HuH-7.5 (cell line): Measurements from ENCODE around the gene EVX2.
A peak's percentile ranks its signal among the peaks of the same experiment; 100 is the strongest.

Experiments
- DNase-seq: peaks from one replicate; pipeline ENCODE4 v3.0.0; 2011; ENCODE audit warnings: low spot score

EVX2 gene

DNA sequence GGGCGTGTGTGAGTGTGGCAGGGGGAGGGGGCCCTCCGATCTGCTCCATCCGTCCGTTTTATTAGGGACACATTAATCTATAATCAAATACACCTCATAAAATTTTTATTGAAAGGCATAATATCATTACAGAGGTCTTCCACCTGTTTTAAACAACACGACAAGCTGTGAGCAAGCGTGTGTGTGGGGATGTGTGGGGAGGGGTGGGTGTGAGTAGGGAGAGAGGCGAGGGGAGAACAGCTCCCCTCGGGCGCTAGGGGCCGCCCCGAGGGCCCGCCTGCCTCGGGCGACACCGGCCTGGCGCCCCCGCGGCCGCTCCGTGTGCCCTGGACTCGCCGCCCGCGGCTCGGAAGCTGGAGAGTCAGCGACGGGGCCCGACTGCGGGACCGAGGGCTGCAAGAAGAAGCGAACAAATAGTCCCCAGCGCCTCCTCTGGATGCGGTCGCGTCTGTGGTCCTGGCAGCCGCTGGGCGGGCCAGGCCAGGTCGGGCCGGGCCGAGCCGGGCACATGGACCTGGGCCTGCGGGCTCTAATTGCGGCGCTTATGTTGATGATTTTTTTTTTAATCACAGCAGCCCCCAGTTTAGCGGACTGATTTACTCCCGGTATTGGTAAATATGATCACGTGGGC is 38.4 kb upstream of the EVX2 start:
- DNase-seq = no peak

DNA sequence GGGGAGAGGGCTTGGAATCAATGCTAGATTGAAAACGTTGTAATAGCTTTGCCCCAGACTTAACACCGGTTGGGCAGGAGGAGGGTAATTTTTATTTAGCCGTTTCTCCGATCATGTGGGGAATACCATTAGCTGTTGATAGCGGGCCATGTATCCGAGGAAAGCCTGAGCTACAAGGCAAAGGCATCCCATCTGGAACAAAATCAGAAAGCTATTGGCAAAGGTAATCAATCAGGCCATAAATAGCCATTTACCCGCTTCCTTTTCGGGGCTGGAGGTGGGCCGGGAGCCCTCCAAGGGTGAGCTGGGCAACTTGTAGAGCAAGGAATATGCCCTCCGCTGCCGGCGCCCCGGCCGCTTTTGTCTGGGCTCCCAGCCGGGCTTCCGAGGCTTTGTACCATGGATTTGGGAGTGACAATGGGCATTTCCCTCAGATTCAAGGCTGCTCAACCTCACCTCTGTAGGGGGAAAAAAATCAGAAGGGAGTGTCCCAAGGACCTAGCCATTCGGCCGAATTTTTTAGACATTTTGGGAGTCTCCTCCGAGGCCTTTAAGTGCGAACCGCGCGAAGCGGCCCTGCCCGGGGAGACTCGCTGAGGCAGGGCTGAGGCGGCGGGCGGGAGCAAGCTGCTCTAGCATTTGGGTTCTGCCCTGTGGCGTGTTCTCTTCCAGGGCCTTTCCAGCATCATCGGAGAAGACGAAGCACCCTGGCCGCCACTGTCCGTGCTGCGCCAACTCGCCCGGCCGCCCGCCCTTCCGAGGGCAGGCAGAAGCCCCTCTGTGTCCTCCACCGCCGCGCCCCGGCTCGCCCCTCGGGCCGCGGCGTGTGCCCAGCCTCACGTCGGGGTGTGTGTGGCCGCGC is 37.7 kb upstream of the EVX2 start:
- DNase-seq = no peak

DNA sequence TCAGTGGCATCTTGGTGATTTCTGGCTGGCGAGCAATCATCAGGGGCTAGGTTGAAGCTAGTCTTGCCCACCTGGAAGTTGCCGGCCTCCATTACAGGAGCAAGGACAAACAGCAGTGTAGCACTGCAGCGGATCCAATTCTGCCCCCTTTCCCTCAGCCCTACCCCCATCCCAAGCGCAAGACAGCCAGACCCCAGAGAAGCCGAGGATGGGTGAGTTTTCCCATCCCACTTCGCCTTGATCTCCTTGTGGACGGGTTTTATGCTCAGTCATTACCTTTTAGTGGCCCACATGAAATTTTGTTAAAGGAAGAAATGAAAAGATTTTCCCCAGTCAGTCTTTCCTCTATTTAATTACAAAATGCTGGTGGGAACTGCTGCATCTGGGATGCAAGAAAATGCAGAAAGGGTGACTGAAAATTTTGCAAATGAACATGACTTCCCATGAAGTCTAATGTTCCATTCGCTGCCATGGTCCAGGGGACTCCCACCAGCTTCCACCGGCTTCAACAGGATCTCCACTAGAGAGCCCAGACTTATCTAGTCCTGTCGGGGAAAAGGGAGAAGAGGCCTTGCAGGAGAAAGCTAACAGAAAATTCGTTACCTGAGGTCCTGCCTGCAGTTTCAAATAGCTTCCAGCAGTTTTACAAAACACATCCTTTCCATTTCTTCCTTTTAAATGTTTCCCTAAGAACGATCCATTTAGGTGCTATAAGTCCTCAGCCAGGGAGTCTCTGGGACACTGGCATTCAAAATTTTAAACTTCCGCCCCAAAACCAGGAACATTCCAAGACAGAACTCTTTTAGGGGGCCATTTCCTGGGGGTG is 36.8 kb upstream of the EVX2 start:
- no peak for DNase-seq

DNA sequence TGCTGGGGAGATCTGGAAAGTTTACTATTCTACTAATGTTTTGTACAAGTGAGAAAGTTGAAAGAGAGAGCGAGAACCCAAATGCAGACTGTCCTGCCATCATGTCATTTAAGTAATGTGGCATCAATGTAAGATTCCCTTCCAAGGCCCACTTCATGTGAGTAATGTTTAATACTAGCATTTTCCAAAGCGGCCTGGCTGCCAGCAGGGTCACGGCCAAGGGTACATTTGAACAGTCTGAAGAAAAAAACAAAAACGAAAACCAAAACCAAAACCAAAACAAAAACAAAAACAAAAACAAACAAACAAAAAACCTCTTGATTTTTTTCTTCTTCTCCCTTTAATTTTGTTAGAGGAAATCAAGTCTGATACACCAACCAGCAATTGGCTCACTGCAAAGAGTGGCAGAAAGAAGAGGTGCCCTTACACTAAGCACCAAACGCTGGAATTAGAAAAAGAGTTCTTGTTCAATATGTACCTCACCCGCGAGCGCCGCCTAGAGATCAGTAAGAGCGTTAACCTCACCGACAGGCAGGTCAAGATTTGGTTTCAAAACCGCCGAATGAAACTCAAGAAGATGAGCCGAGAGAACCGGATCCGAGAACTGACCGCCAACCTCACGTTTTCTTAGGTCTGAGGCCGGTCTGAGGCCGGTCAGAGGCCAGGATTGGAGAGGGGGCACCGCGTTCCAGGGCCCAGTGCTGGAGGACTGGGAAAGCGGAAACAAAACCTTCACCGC is 35.0 kb upstream of the EVX2 start:
- peak; percentile 80 for DNase-seq

DNA sequence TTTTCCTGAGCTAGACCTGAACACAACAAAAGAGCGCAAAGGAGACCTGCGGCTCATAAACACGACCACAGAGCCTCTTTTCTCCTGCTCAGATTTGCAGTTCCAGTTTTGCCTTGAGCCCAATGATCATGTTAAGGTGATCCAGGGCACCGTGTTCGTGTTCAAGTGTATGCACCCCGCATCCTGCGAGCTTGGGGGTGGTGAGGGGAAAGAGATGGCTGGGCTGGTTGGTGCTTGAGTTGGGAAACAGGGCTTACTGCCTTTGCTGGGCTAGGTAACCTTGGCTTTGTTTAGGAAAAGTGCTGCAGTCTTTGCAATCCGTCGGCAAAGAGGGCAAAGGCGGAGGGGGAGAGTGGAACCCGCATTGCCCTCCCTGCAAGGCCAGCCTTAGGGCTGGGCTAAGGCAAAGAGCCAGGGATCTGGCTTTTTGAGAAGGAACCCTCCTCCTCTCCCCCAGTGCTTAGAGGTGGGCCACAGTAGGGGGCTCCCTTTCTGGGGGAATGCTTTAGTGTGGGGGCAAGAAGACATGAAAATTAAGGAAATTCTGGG is 34.1 kb upstream of the EVX2 start:
- DNase-seq = no peak

DNA sequence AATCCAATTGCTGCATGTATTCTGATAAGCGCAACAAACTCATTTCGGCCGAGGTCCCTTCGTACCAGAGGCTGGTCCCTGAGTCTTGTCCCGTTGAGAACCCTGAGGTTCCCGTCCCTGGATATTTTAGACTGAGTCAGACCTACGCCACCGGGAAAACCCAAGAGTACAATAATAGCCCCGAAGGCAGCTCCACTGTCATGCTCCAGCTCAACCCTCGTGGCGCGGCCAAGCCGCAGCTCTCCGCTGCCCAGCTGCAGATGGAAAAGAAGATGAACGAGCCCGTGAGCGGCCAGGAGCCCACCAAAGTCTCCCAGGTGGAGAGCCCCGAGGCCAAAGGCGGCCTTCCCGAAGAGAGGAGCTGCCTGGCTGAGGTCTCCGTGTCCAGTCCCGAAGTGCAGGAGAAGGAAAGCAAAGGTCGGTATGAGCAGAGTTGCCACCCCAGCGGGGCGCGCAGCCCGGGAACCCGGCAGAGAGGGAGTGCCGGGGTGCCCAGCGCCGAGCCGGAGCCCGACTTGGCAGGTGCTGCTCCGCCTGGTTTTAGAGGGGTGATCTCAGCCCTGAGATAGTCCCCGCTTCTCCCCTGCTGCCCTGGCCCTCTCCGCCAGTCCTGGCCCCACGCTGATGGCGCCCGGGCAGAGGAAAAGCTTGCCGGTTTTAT is 33.5 kb upstream of the EVX2 start:
- DNase-seq = no peak

DNA sequence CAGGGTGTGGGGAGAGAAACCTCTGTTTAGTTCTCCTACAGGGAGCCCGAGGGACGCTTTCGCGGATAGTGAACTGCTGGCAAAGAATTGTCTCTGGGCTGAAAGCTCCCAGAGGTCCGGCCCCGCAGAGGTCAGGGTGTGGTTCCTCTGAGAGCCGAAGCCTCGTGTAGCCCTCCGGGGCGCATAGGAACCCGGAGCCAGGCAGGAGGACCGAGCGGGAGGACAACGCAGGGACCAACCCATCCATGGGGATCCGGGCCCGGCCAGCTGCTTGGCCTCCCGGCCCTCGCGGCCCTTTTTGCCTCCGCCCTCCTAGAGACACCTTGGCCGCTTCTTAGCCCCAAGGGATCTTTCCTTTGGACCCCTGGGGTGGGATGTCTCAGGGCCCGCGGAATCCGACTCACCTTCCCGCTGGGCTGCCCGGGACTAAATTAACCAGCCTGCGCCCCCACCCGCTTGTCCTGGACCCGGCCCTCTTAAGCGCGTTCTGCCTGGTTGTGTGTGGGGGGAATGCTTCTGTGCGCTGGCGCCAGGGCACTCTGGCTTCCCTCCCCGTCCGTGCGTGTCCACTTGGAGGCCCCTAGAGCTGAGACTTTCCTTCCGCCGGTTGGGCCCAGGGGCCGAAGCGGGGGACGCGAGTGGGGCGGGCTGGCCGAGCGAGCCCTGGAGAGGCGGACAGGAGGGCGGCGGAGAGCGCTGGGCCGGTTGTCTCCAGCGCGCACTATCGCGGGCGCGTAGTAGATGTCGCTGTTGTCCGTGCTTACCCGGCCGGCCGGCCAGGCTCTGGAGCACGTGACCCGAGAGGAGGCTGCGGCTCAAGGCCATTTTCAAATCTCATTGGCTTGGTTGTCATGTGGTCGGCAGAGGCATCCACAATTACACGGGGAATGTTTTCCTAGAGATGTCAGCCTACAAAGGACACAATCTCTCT is 32.4 kb upstream of the EVX2 start, which contains the start of gene HOXD10:
TSS of gene HOXD10 (plus strand) at position 896 of the 931 bp plus-strand sequence. CDS start 56 bp downstream, outside the sequence.
- peak; percentile 94 for DNase-seq

DNA sequence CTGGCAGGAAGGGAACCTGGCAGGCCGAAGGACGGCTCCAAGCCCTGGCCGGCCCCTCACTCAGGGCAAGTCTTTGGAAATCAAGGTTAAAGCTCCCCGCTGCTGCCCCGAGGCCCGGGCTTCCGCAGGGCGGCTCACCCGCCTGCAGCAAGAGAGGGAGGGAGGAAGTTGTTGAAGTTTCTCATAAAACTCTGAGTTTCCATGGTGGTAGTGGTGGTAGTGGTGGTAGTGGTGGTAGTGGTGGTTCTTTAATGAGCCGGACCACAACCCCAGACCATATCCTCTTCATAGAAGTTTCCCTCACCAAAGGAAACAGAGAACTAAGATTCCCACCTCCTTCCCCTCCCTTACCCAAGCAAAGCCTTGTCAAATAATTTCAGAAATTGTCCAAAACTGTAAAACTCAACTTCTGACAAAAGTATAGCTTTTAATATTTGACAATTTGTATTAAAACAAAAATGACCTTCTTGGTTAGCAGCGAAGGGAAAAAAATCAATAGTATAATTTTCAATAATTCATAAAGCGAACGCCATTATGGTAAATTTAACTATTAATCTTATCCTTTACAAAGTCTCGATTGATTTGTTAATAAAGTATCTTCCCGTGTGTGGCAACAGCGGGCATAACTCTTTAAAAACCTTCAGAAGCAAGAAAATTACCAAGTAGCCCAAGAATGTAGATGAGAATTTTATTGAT is 31.3 kb upstream of the EVX2 start:
- DNase-seq = no peak

DNA sequence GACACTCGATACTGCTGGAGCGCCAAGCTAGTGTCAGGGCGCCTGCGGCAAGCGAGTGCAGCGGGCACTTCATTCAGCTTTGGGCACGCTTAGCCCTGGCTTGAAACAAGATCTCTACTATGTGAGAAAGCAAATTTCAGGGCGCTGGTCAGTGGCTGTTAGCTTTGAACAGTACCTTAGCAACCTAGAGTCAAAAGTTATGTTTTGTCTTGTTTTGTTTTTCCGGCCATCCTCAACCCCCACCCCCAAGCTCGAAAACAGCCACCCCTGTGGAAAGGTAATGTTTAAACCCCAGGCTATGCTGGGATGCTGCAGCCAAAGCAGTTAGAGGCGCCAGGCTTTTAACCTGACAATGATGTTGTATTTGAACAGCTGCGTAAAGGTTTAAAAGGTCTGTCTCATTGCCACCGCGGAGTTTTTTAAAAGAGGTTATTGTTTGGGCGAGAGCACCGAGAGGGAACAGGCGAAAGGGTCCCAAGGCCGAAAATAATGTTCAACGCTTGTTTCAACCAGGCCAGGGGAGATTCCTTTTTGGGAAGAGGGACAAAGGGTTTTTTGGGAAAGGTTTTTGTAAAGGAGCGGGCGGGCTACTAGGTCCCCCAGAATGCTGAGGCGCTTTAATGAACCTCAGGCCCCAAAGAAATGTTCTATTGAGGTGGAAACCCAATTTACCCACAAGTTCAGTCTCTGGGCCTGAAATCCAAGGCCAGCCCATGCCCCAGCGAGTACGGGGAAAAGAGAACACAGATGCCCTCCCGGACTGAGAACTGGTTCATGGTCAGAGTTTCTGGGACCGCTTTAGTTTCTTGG is 30.6 kb upstream of the EVX2 start:
- no peak for DNase-seq

DNA sequence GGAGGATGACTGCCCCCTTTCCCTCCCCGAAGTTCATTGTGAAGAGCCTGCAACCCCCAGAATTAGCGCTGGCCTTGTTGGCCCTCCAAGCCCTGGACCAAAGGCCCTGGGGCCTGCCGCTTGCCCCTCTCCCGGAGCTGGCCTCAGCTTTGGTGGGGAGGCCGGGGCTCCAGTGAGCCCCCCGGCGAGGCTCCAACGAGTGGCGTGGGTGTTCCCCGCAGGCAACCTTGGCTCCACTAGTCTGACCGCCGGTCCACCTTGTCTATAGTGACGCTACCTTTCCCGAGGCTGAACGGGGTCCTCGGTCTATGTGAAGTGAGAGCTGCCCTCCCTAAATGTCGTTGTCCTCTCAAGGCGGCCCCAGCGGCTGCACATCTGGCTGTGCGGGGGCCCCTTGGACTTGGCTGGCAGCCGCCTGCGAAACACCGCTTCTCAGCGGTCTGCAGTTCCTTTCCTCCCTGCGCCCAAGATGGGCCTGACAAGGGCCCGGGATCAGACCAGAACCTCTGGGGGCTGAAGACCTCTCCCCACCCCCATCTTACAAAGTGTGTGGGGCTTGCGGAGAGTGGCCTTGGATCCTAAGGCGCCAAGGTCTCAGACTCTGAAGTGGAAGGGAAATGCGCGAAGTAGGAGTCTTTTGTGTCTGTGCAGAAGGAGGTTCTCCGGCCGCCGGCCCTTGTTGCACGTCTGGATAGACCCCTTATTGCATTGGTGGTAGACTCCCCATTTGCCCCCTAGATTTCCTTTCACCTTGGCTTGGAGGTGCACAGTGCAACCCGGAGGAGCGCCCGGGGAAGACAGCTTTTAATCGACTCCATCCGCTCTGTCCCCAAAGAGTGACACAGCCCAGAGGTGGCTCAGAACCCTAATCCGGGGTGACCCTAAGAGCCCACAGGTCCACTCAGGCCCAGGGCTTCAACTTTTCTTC is 28.9 kb upstream of the EVX2 start:
- no peak for DNase-seq

DNA sequence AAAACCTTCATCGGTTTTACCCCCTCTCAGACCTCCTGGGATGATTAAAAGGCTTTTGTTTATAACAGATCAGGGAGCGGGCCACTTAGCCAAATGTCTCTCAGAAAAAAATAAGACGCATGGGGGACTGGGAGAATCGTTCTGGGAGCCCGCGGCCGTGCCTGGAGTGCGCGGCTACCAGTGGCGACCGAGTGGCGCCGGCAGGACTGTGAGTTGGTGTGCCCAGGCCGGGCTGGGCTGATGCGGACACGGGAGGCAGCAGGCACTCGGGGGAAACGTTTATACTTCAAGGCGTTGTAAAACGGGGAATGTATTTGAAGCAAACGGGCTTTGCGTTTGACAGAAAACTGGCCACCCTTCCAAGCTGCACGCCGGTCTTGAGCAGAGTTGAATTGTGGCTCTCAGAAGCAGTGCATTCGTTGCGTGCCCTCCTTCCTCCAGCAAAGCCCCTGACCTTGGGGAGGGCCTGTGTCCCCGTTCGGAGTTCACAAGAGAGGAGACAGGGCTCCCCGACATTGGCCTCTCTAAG is 28.1 kb upstream of the EVX2 start:
- no peak for DNase-seq

DNA sequence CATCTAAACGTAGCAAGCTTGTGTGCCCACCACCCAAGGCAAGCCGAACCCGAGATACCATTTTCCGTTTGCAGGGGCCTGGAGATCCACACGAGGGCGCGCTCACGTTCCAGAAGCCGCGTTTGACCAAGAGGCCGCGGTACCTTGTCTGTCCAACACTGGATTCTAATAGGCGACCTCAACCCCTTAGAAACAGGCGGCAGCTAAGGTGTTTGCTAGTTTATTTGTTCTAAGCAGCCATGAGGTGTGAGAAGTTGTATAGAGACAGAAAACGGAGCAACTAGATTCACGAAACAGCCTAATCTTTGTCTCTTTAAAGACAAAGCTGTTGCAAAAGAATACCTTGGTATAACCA is 27.5 kb upstream of the EVX2 start:
- DNase-seq = peak; percentile 95

DNA sequence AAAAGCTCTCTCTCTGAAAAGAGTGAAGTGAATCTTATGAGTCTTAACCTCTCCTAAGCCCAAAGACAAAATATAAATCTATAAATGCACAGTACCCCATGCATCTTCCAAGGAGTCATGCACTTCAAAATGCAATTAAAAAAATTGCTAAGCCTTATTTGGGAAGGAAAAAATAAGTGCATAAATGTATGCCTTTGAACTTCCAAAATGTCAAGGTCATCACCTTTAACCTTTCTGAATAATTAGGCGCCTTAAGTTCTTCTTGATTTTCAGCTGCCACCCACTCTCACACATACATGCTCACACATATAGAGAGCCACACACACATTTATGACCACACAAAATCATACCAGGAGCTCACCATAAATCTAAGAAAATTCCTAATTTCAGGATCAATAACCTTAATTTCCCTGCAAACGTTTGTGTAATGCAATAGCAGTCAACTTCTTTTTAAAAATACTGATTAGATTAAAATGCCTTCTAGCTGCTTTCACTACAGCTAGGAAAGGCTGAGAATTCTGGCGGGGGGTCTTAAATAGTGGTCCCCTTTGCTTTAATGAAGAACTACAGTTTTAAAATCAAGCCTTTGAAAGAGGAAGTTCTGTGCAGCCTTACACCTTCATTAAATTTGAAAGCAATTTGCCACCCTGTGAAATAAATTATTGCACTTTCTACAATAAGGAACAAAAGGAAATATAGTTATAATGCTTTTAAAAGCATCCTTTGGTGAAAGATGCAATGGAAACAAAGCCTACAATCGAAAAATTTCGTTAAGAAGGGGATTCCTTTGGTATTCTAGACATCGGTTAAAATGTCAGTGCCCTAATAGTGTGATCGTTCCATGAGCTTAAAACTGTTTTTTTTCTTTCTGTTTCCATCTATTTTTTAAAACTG is 26.9 kb upstream of the EVX2 start:
- DNase-seq = no peak

DNA sequence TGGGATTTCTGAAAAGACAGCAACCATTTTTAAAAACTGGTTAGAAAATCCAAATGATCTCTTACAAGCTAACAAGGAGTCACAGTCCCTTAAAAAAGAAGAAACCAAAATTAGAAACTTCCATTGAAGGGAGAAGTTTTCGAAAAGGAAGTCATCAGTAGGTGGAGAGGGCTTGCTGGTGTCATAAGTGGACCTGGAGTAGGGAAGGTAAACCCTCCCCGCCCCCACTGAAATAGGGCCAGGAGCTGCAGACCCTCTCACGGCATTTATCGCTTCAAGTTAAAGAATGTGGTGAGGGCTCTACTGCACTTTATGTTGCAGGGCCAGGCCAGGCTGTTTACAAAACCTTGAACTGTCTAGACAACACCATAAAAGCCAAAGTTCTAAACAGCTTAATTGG is 26.2 kb upstream of the EVX2 start:
- DNase-seq = no peak

DNA sequence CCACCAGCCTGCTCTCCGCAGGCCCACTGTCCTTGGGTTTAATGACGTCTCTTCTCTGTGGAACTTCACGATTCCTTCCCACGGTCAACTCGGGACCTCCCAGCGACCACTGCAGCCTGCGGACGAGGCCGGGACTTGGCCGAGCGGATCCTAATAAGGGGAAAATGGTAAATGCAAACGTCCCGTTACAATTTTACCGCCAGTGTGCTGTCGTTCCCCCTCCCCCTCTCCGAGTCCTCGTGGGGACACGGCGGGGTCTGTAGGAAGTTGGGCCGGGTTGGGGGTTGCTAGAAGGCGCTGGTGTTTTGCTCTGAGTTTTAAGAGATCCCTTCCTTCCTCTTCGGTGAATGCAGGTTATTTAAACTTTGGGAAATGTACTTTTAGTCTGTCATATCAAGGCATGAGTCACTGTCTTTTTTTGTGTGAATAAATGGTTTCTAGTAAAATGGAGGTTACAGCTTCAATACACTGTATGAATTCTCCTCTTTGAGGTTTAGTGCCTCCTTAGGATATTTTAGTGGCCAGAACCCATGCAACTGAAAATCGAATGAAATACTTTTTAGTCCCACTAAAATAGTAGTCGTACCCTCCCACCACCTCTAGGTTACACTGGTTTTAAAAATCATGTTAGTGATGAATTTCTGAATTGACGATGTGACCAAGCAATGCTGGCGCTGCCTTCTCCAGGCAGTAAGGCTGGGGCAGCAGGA is 25.6 kb upstream of the EVX2 start:
- DNase-seq = no peak
